Aorta (tissue), 5 donors: ENCODE measurements around the gene TNPO3. TPM values are rescaled to one million over a fixed set of nuclear protein-coding genes. Genes with fewer than 3 reads are reported as not detected.
A peak's percentile ranks its signal among the peaks of the same experiment; 100 is the strongest.

Source experiments
- ATAC-seq: fragments of 200-7000 bp; cut with Tn5 transposase; one replicate; pipeline ENCODE4 v1.9.1; 2022; ENCODE audit warnings: moderate library complexity; ENCODE audit not compliant: low FRiP score
- DNase-seq, 2 donors: peaks; one replicate each; pipeline ENCODE4 v3.0.0-alpha.2; 2020
- H3K27ac ChIP-seq, 2 donors: one replicate each; pipeline ENCODE4 v1.5.1; 2013; ENCODE audit warnings: low read length in 2 of 2, mild to moderate bottlenecking in 2 of 2, moderate library complexity in 2 of 2, control low read depth in 1 of 2, inconsistent platforms in 1 of 2, low read depth in 1 of 2
- H3K27me3 ChIP-seq, 2 donors: one replicate each; pipeline ENCODE4 v1.6.1; 2013; ENCODE audit warnings: control low read depth in 1 of 2, low read length in 1 of 2, mild to moderate bottlenecking in 1 of 2, moderate library complexity in 1 of 2; ENCODE audit not compliant: insufficient read depth in 2 of 2, control insufficient read depth in 1 of 2
- H3K36me3 ChIP-seq, 2 donors: one replicate each; pipeline ENCODE4 v1.6.1; 2013; ENCODE audit warnings: control low read depth in 1 of 2, low read length in 1 of 2, mild to moderate bottlenecking in 1 of 2; ENCODE audit not compliant: insufficient read depth in 2 of 2, control insufficient read depth in 1 of 2
- H3K4me1 ChIP-seq, 2 donors: one replicate each; pipeline ENCODE4 v1.6.1; 2013; ENCODE audit warnings: low read length in 2 of 2, control low read depth in 1 of 2, mild to moderate bottlenecking in 1 of 2, moderate library complexity in 1 of 2; ENCODE audit not compliant: insufficient read depth in 2 of 2, control insufficient read depth in 1 of 2
- H3K4me3 ChIP-seq, 2 donors: one replicate each; pipeline ENCODE4 v1.5.1; 2013; ENCODE audit warnings: low read length in 2 of 2, control low read depth in 1 of 2, mild to moderate bottlenecking in 1 of 2
- H3K9me3 ChIP-seq: one replicate; pipeline ENCODE4 v1.6.1; 2013; ENCODE audit warnings: mild to moderate bottlenecking, low read length; ENCODE audit not compliant: control insufficient read depth
- WGBS, 2 donors: extraction: QIAGEN DNeasy Blood & Tissue Kit; methylation state at CpG; one replicate each; pipeline ENCODE4 v1.1.7; 2013; 5-methylcytosine and 5-hydroxymethylcytosine counted together
- intact Hi-C, 2 donors: fragments of 100-400 bp; cut with DNase I; formaldehyde crosslinking; loops; one replicate each; pipeline versions ENCODE4 v1.14.2 to v1.15.0; 2022
- polyA plus RNA-seq, 2 donors: library from polyadenylated mRNA; stranded (reverse); fragments of 200-250 nt; gene quantifications; one replicate each; pipeline ENCODE4 v1.2.3, GENCODE V29; 2013
- total RNA-seq, 2 donors: library from RNA; stranded (reverse); fragmentation: NEBNext Ultra II Directional; extraction: Animal tissue kit (Norgen Biotek cat#: 25700); gene quantifications; one replicate each; pipeline ENCODE4 v1.2.1, GENCODE V29; 2021
- donor health status: healthy with polysubstance abuse.
- donor health status: Bipolar disorder and iron deficiency.
- donor health status: DM: no; HTN: no; CAD: no.
- donor health status: DM: no; HTN: no; CAD: no.
- donor health status: DM: yes; HTN: yes; CAD: no.

The TNPO3 gene
- total and polyA plus RNA-seq, 4 donors: 10.5 to 31.4 (median 20.2) TPM

DNA sequence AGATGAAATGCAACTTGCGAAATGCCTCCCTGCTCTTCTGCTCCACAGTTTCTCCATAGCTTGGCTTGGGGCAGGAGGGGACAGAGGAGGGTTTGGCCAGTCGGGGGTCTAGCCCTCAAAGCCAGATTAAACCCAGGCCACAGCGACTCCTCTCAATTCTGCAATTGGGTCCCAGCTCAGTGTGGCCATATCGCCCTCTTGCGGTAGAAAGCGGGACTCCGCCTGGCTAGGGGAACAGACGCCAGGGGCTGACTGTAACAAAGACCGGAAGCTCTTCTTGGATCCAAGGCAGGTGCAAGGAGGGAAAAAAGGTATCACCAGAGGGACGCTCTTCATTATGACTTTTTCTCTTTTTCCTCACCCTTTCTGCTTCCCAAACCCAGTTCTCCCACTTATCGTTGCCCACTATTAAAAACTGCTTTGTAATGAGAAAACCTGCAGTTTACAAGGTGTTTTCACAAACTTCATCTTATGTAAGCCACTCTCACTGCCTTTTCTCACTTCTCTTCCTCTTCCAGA, 36.6 kb upstream of the TNPO3 start:
- intact Hi-C loops: loop anchor here in 1 of 2 donors (5.0 kb wide), 1 partner anchor 184 kb away; no protein-coding TSS in a partner anchor
- peak; percentile 84 for ATAC-seq

GRCh38 chr7:129090300-129090907, 35.5 kb upstream of the TNPO3 start:
- DNase-seq (no peak), ATAC-seq (no peak)
- Histone ChIP-seq H3K4me3 (no peak overlapping the region), H3K36me3 (no peaks in the 10 kb centered on the region), H3K27me3 (no peaks in the 10 kb centered on the region), H3K9me3 (no peaks in the 10 kb centered on the region), H3K27ac (no peak overlapping the region), H3K4me1 (no peaks in the 10 kb centered on the region)
- intact Hi-C loops: loop anchor here in 1 of 2 donors (5.0 kb wide), 1 partner anchor 183 kb away; no protein-coding TSS in a partner anchor
- WGBS, 2 donors: 54 to 72% methylated on average over 5 of the region's 5 CpGs

More for the DNA sequence above, 36.6 kb upstream of the TNPO3 start:
- H3K27ac ChIP-seq: no peak overlapping the region
- 5 to 8% methylated on average over 11 of the region's 11 CpGs for WGBS, 2 donors
- H3K36me3 ChIP-seq: no peaks in the 10 kb centered on the region
- no peaks in the 10 kb centered on the region for H3K4me1 ChIP-seq
- H3K27me3 ChIP-seq: no peaks in the 10 kb centered on the region
- H3K4me3 ChIP-seq: no peak overlapping the region
- DNase-seq: peak; percentile 79 to 92
- H3K9me3 ChIP-seq: no peaks in the 10 kb centered on the region

GRCh38 chr7:129089521-129090212, 34.8 kb upstream of the TNPO3 start:
- WGBS, 2 donors: 21 to 22% methylated on average over 4 of the region's 4 CpGs
- Histone ChIP-seq H3K36me3 (no peaks in the 10 kb centered on the region), H3K9me3 (no peaks in the 10 kb centered on the region), H3K4me1 (no peaks in the 10 kb centered on the region), H3K27ac (no peak overlapping the region), H3K27me3 (no peaks in the 10 kb centered on the region), H3K4me3 (no peak overlapping the region)
- DNase-seq: no peak
- no peak for ATAC-seq
- intact Hi-C loops: loop anchor here (5.0 kb wide), 2 partner anchors 182 to 187 kb away; no protein-coding TSS in a partner anchor

DNA sequence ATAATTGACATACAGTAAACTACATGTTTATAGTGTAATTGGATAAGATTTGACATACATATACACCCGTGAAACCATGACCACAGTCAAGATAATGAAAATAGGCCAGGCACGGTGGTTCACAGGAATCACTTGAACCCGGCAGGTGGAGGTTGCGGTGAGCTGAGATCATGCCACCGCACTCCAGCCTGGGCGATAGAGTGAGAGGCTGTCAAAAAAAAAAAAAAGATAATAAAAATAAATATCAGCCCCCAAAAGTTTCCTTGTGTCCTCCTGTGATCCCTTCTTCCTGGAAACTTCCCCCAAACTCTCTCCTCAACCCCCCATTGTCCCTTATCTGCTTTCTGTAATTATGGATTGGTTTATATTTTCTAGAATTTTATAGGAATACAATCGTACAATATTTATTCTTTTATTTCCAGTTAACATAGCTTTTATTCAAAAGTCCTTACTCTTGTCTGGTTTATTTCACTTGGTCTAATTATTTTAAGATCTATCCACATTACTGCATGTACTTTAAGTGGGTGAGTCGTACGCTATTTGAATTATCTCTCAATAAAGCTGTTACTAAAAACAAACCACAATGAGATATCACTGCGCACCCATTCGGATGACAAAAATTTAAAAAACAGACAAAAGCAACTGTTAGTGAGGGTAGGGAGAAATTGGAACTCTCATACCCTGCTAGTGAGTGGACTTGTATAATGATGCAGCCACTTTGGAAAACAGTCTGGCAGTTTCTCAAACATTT, 30.1 kb upstream of the TNPO3 start:
- Histone ChIP-seq H3K4me3 (no peak overlapping the region), H3K36me3 (no peaks in the 10 kb centered on the region), H3K4me1 (no peaks in the 10 kb centered on the region), H3K9me3 (no peaks in the 10 kb centered on the region), H3K27me3 (no peaks in the 10 kb centered on the region), H3K27ac (no peak overlapping the region)
- WGBS, 2 donors: 78 to 79% methylated on average over 11 of the region's 11 CpGs
- DNase-seq (no peak), ATAC-seq (no peak)
- intact Hi-C loops: loop anchor here in 1 of 2 donors (5.0 kb wide), 1 partner anchor 183 kb away; no protein-coding TSS in a partner anchor

DNA sequence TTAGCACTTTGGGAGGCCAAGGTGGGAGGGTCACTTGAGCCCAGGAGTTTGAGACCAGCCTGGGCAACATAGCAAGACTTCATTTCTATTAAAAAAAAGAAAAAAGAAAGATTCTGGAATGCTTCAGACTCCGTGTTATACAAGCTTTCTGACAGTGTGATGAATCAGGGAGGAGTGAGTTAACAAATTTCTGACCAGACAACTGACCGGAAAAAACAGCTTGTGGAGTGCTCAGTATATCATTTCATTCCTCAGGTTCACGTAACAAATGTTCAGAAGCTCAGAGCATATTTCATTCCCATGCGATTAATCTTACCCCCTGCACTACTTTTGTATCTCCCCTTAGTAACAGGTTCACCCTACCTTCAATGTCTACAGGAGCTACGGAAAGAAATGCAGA, 28.6 kb upstream of the TNPO3 start:
- WGBS, 2 donors: 45 to 48% methylated on average over 5 of the region's 5 CpGs
- intact Hi-C loops: no loop called here

DNA sequence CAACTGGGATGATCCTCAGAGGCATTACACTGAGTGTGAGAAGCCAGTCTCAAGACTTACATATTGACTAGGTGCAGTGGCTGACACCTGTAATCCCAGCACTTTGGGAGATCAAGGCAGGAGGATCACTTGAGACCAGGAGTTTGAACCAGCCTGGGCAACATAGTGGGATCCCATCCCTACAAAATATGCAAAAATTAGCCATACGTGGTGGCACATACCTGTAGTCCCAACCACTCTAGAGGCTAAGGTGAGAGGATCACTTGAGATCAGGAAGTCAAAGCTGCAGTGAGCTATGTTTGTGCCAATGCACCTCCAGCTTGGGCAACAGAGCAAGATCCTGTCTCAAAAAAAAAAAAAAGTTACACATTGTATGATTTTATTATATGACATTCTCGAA, 23.5 kb upstream of the TNPO3 start:
- H3K27me3 ChIP-seq: peaks cover 0 to 1% of the 10 kb centered on the region in 2 donors
- DNase-seq: no peak
- no peaks in the 10 kb centered on the region for H3K9me3 ChIP-seq
- H3K4me3 ChIP-seq: no peak overlapping the region
- 83 to 86% methylated on average over 2 of the region's 2 CpGs for WGBS, 2 donors
- H3K4me1 ChIP-seq: no peaks in the 10 kb centered on the region
- H3K27ac ChIP-seq: no peak overlapping the region
- no peaks in the 10 kb centered on the region for H3K36me3 ChIP-seq
- ATAC-seq: no peak
- intact Hi-C loops: no loop called here

More for the DNA sequence above, 28.6 kb upstream of the TNPO3 start:
- no peak for ATAC-seq
- Histone ChIP-seq H3K4me1 (no peaks in the 10 kb centered on the region), H3K27me3 (no peaks in the 10 kb centered on the region), H3K27ac (no peak overlapping the region), H3K36me3 (no peaks in the 10 kb centered on the region), H3K4me3 (no peak overlapping the region), H3K9me3 (no peaks in the 10 kb centered on the region)
- DNase-seq: no peak

DNA sequence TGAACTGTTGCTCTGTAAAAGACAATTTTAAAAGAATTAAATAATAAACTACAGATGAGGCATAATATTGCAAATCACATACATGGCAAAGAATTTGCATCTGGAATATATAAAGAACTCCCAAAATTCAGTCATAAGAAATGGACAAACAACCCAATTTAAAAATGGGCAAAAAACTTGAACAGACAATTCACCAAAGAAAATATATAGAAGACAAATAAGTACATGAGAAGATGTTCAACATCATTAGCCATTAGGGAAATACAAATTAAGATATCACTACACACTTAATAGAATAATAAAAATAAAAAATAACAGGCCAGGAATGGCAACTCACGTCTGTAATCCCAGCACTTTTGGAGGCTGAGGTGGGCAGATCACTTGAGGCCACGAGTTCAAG, 22.0 kb upstream of the TNPO3 start:
- H3K4me3 ChIP-seq: no peak overlapping the region
- peaks cover 0 to 1% of the 10 kb centered on the region in 2 donors for H3K27me3 ChIP-seq
- DNase-seq (no peak), ATAC-seq (no peak)
- H3K4me1 ChIP-seq: no peaks in the 10 kb centered on the region
- intact Hi-C loops: no loop called here
- no peaks in the 10 kb centered on the region for H3K9me3 ChIP-seq
- no peaks in the 10 kb centered on the region for H3K36me3 ChIP-seq
- 66 to 72% methylated on average over 2 of the region's 2 CpGs for WGBS, 2 donors
- no peak overlapping the region for H3K27ac ChIP-seq

GRCh38 chr7:129074994-129075393, 20.1 kb upstream of the TNPO3 start:
- intact Hi-C loops: no loop called here
- Histone ChIP-seq H3K9me3 (no peaks in the 10 kb centered on the region), H3K4me1 (no peaks in the 10 kb centered on the region), H3K4me3 (no peak overlapping the region), H3K36me3 (no peaks in the 10 kb centered on the region), H3K27me3 (peaks cover 0 to 1% of the 10 kb centered on the region in 2 donors), H3K27ac (no peak overlapping the region)
- ATAC-seq: no peak
- DNase-seq: no peak
- WGBS, 2 donors: 89 to 94% methylated on average over 2 of the region's 2 CpGs
